ENCODE results near the gene ABHD6.
"Not testable (repeated sequence)": the region's sequence is repeated elsewhere in the genome, so short reads cannot be mapped to it uniquely, and the experiment has no call there.

The ABHD6 gene

GRCh38 chr3:58270485-58270884 is 32.9 kb downstream of the ABHD6 start:
- no peaks in the 10 kb centered on the region for H3K9me2 ChIP-seq (replicated peaks; ENCODE audit: control insufficient read depth, low read length)
- no peak overlapping the region for H3K27ac ChIP-seq (ENCODE audit: low read depth, low read length)
- no peaks in the 10 kb centered on the region for H3K27me3 ChIP-seq (ENCODE audit: control insufficient read depth, low read length)
- no peaks in the 10 kb centered on the region for H3K36me3 ChIP-seq (ENCODE audit: control insufficient read depth, low read length)
- no peak overlapping the region for H3K4me3 ChIP-seq (ENCODE audit: low read length)
- no peaks in the 10 kb centered on the region for H3K79me2 ChIP-seq (ENCODE audit: control insufficient read depth, low read length)
- H3K4me2 ChIP-seq (ENCODE audit: low read length) = no peak overlapping the region
- no peaks in the 10 kb centered on the region for H3K9me3 ChIP-seq (ENCODE audit: control insufficient read depth, insufficient read depth, low read length)
- H4K20me1 ChIP-seq (ENCODE audit: control insufficient read depth, insufficient read depth, low read depth, low read length) = no peaks in the 10 kb centered on the region
- no peaks in the 10 kb centered on the region for H3F3A ChIP-seq (ENCODE audit: control insufficient read depth, insufficient read depth)
- TF ChIP-seq CTCF (IDR thresholded peaks at IDR 0.05; ENCODE audit: low read depth, low read length, poor library complexity, severe bottlenecking) (no peak), EZH2phosphoT487 (IDR thresholded peaks at IDR 0.05; ENCODE audit: borderline replicate concordance, low read length) (no peak)
- H3K4me1 ChIP-seq (ENCODE audit: control insufficient read depth, low read length) = no peaks in the 10 kb centered on the region

DNA sequence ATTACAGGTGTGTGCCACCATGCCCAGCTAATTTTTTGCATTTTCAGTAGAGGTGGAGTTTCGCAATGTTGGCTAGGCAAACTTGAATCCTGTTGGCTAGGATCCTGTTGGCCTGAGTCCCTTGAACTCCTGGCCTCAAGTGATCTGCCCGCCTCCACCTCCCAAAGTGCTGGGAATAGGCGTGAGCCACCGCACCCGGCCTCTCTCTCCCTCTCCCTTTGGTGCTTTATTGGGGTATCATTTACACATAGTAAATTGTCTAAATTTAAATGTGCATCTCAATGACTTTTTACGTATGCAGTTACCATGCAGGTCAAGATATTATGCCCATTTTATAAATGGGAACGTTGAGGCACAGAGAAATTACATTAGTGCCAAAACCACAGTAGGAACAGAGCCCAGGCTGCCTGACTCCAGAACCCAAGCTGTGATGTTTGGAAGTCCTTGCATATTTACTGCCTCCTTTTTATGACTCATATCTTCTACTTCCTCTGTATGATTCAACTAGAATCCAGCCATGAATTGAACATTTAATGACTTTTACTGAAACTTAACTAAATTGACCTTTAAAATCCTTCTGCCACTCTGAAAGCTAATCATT is 34.4 kb downstream of the ABHD6 start:
- Histone ChIP-seq H3K27ac (ENCODE audit: low read depth, low read length) (no peak overlapping the region), H3K4me3 (ENCODE audit: low read length) (no peak overlapping the region), H3K4me2 (ENCODE audit: low read length) (no peak overlapping the region), H4K20me1 (ENCODE audit: control insufficient read depth, insufficient read depth, low read depth, low read length) (no peaks in the 10 kb centered on the region), H3K36me3 (ENCODE audit: control insufficient read depth, low read length) (no peaks in the 10 kb centered on the region), H3K27me3 (ENCODE audit: control insufficient read depth, low read length) (no peaks in the 10 kb centered on the region), H3K4me1 (ENCODE audit: control insufficient read depth, low read length) (no peaks in the 10 kb centered on the region), H3K79me2 (ENCODE audit: control insufficient read depth, low read length) (no peaks in the 10 kb centered on the region), H3K9me2 (replicated peaks; ENCODE audit: control insufficient read depth, low read length) (no peaks in the 10 kb centered on the region), H3F3A (ENCODE audit: control insufficient read depth, insufficient read depth) (no peaks in the 10 kb centered on the region), H3K9me3 (ENCODE audit: control insufficient read depth, insufficient read depth, low read length) (no peaks in the 10 kb centered on the region)
- no peak for TF ChIP-seq EZH2phosphoT487 (IDR thresholded peaks at IDR 0.05; ENCODE audit: borderline replicate concordance, low read length)
- no peak for TF ChIP-seq CTCF (IDR thresholded peaks at IDR 0.05; ENCODE audit: low read depth, low read length, poor library complexity, severe bottlenecking)

DNA sequence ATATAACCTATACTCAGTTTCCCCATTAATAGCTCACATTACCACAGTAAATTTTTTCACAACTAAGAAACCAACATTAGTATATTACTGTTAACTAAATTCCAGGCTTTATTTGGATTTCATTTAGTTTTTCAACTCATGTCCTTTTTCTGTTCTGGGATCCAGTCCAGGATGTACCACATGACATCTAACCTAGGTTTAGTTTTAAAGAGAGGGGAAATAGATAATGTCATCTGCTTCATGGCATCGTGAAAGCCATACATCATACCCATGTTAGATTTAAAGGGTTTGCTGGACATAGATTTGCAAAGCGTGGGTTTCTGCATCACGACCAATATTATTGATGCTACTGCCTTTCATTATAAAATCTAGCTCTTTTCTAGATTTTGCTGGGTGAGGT is 35.3 kb downstream of the ABHD6 start:
- Histone ChIP-seq H3F3A (ENCODE audit: control insufficient read depth, insufficient read depth) (no peaks in the 10 kb centered on the region), H3K27ac (ENCODE audit: low read depth, low read length) (no peak overlapping the region), H3K4me2 (ENCODE audit: low read length) (no peak overlapping the region), H4K20me1 (ENCODE audit: control insufficient read depth, insufficient read depth, low read depth, low read length) (no peaks in the 10 kb centered on the region), H3K79me2 (ENCODE audit: control insufficient read depth, low read length) (no peaks in the 10 kb centered on the region), H3K4me1 (ENCODE audit: control insufficient read depth, low read length) (no peaks in the 10 kb centered on the region), H3K9me3 (ENCODE audit: control insufficient read depth, insufficient read depth, low read length) (no peaks in the 10 kb centered on the region), H3K27me3 (ENCODE audit: control insufficient read depth, low read length) (no peaks in the 10 kb centered on the region), H3K9me2 (replicated peaks; ENCODE audit: control insufficient read depth, low read length) (no peaks in the 10 kb centered on the region), H3K4me3 (ENCODE audit: low read length) (no peak overlapping the region), H3K36me3 (ENCODE audit: control insufficient read depth, low read length) (no peaks in the 10 kb centered on the region)
- TF ChIP-seq CTCF (IDR thresholded peaks at IDR 0.05; ENCODE audit: low read depth, low read length, poor library complexity, severe bottlenecking) = no peak
- no peak for TF ChIP-seq EZH2phosphoT487 (IDR thresholded peaks at IDR 0.05; ENCODE audit: borderline replicate concordance, low read length)

DNA sequence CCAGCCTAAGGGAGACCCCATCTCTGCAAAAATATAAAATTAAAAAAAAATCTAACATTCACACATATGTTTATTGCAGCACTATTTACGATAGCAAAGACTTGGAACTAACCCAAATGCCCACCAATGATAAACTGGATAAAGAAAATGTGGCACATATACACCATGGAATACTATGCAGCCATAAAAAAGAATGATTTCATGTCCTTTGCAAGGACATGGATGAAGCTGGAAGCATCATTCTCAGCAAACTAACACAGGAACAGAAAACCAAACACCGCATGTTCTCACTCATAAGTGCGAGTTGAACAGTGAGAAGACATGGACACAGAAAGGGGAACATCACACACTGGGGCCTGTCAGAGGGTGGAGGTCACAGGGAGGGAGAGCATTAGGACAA is 35.8 kb downstream of the ABHD6 start:
- H3K4me2 ChIP-seq (ENCODE audit: low read length); H3K27me3 ChIP-seq (ENCODE audit: control insufficient read depth, low read length); H3K79me2 ChIP-seq (ENCODE audit: control insufficient read depth, low read length); H3K9me3 ChIP-seq (ENCODE audit: control insufficient read depth, insufficient read depth, low read length); H3K4me3 ChIP-seq (ENCODE audit: low read length); H3K9me2 ChIP-seq (replicated peaks; ENCODE audit: control insufficient read depth, low read length); H4K20me1 ChIP-seq (ENCODE audit: control insufficient read depth, insufficient read depth, low read depth, low read length); H3F3A ChIP-seq (ENCODE audit: control insufficient read depth, insufficient read depth); H3K4me1 ChIP-seq (ENCODE audit: control insufficient read depth, low read length); H3K27ac ChIP-seq (ENCODE audit: low read depth, low read length); H3K36me3 ChIP-seq (ENCODE audit: control insufficient read depth, low read length): not testable (repeated sequence)

Measured in DOHH2 (cell line).